Bronchial epithelial cell (primary cell): ENCODE measurements around the gene KASH5. TPM values are rescaled to one million over a fixed set of nuclear protein-coding genes. Genes with fewer than 3 reads are reported as not detected.

Experiments
- DNase-seq: peaks from one replicate; pipeline ENCODE4 v3.0.0-alpha.2; 2010; ENCODE audit warnings: low read depth
- FAIRE-seq: peaks from 2 replicates; lab custom pipeline; 2011; peaks lifted over from hg19 to GRCh38; lab: Jason Lieb, UNC
- H3K27me3 ChIP-seq: 2 replicates; pipeline ENCODE4 v1.5.1; 2011; ENCODE audit warnings: low read length; ENCODE audit not compliant: control insufficient read depth, insufficient read depth
- H3K36me3 ChIP-seq: 2 replicates; pipeline ENCODE4 v1.5.1; 2011; ENCODE audit warnings: low read length; ENCODE audit not compliant: control insufficient read depth, insufficient read depth
- H3K4me3 ChIP-seq: 2 replicates; pipeline ENCODE4 v1.5.1; 2011; ENCODE audit warnings: mild to moderate bottlenecking, low read depth, low read length, control low read depth
- total RNA-seq: library from RNA; depleted of rRNA; stranded (reverse); fragments of >200 nt; gene quantifications from 2 replicates; pipeline ENCODE4 v1.2.1, GENCODE V29; 2014
- TF ChIP-seq, protein P1 (sequence below): IDR thresholded peaks from 2 replicates; pipeline ENCODE4 v1.5.1; 2011; ENCODE audit warnings: mild to moderate bottlenecking, moderate library complexity, low read length, control low read depth, inconsistent platforms; ENCODE audit not compliant: insufficient read depth, severe bottlenecking

Gene KASH5
- total RNA-seq, 1 donor from 2014 or later, result not detected

- TF ChIP-seq, protein P1, sequence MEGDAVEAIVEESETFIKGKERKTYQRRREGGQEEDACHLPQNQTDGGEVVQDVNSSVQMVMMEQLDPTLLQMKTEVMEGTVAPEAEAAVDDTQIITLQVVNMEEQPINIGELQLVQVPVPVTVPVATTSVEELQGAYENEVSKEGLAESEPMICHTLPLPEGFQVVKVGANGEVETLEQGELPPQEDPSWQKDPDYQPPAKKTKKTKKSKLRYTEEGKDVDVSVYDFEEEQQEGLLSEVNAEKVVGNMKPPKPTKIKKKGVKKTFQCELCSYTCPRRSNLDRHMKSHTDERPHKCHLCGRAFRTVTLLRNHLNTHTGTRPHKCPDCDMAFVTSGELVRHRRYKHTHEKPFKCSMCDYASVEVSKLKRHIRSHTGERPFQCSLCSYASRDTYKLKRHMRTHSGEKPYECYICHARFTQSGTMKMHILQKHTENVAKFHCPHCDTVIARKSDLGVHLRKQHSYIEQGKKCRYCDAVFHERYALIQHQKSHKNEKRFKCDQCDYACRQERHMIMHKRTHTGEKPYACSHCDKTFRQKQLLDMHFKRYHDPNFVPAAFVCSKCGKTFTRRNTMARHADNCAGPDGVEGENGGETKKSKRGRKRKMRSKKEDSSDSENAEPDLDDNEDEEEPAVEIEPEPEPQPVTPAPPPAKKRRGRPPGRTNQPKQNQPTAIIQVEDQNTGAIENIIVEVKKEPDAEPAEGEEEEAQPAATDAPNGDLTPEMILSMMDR, result no peak
- DNase-seq, result no peak
- Histone ChIP-seq H3K27me3 (no peaks in the 10 kb centered on the region), H3K4me3 (no peak overlapping the region), H3K36me3 (no peaks in the 10 kb centered on the region)
- FAIRE-seq, result no peak
Observed at GRCh38 chr19:49396738-49397505, 8.9 kb downstream of the KASH5 start.

- no peaks in the 10 kb centered on the region for H3K27me3 ChIP-seq
- TF ChIP-seq, protein P1, result no peak
- H3K4me3 ChIP-seq, result no peak overlapping the region
- DNase-seq (no peak), FAIRE-seq (no peak)
- no peaks in the 10 kb centered on the region for H3K36me3 ChIP-seq
Observed at GRCh38 chr19:49398001-49398615, 10.1 kb downstream of the KASH5 start.

DNA sequence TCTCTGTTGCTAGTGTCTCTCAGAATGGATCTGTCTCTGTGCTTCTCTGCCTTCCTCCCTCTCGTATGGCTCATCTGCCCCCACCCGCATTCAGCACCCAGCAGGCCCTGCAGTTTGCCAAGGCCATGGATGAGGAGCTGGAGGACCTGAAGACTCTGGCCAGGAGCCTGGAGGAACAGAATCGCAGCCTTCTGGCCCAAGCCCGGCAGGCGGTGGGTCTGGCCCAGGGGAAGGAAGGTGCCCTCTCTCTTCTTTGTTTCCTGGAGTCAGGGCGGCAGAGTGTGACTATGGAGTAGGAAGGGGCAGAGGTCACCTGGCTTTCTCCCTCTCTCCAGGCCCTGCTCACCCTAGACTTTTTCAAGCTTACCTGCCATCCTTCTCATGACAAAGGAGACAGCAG, 10.9 kb downstream of the KASH5 start:
- Histone ChIP-seq H3K27me3 (no peaks in the 10 kb centered on the region), H3K4me3 (no peak overlapping the region), H3K36me3 (no peaks in the 10 kb centered on the region)
- TF ChIP-seq, protein P1, result no peak
- DNase-seq (no peak), FAIRE-seq (no peak)

- DNase-seq (peak; percentile 34), FAIRE-seq (no peak)
- no peaks in the 10 kb centered on the region for H3K36me3 ChIP-seq
- no peaks in the 10 kb centered on the region for H3K27me3 ChIP-seq
- TF ChIP-seq, protein P1, result no peak
- no peak overlapping the region for H3K4me3 ChIP-seq
Observed at GRCh38 chr19:49400029-49400428, 12.0 kb downstream of the KASH5 start.

- DNase-seq (no peak), FAIRE-seq (peak; percentile 97)
- Histone ChIP-seq H3K27me3 (no peaks in the 10 kb centered on the region), H3K36me3 (no peaks in the 10 kb centered on the region), H3K4me3 (no peak overlapping the region)
- TF ChIP-seq, protein P1, result no peak
Observed at GRCh38 chr19:49403404-49404187, 15.5 kb downstream of the KASH5 start.
